ENCODE measurements around the gene IKBIP. TPM values are rescaled to one million over a fixed set of nuclear protein-coding genes. Genes with fewer than 3 reads are reported as not detected.

Gene IKBIP
- total and polyA plus RNA-seq, 9 of the 15 experiments (the other 6 are each of a cell fraction or from before 2014, with no cell fraction given): 3.3 to 19.5 (median 14.9) TPM

DNA sequence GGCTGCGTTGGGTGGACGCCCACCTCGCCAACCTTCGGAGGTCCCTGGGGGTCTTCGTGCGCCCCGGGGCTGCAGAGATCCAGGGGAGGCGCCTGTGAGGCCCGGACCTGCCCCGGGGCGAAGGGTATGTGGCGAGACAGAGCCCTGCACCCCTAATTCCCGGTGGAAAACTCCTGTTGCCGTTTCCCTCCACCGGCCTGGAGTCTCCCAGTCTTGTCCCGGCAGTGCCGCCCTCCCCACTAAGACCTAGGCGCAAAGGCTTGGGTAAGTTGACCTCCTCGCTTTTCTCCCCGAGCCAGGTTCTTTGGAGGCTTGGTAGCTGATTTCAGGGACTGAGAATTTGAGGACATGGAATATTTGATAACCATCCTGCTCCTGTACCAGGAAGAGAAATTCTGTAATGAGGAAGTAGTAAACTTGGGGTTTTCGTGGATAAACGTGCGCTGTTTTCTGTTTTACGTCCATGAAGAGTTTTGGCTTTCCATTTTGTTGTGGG is 1.0 kb upstream of the IKBIP start (continued):
- TF ChIP-seq ZNF57 (CRISPR knock-in tag; IDR thresholded peaks at IDR 0.05): no peak
- TF ChIP-seq KLF13 (tag; IDR thresholded peaks at IDR 0.05; ENCODE audit: borderline replicate concordance, low read depth): no peak
- TF ChIP-seq ZNF780A (CRISPR knock-in tag; IDR thresholded peaks at IDR 0.05): no peak
- peak; percentile 45 for TF ChIP-seq ZNF121 (CRISPR knock-in tag; conservative IDR thresholded peaks at IDR 0.05)
- TF ChIP-seq RFX1 (IDR thresholded peaks at IDR 0.05): no peak
- no peak for TF ChIP-seq ESRRA (IDR thresholded peaks at IDR 0.05; ENCODE audit: borderline replicate concordance, low read depth)
- TF ChIP-seq, protein P1, sequence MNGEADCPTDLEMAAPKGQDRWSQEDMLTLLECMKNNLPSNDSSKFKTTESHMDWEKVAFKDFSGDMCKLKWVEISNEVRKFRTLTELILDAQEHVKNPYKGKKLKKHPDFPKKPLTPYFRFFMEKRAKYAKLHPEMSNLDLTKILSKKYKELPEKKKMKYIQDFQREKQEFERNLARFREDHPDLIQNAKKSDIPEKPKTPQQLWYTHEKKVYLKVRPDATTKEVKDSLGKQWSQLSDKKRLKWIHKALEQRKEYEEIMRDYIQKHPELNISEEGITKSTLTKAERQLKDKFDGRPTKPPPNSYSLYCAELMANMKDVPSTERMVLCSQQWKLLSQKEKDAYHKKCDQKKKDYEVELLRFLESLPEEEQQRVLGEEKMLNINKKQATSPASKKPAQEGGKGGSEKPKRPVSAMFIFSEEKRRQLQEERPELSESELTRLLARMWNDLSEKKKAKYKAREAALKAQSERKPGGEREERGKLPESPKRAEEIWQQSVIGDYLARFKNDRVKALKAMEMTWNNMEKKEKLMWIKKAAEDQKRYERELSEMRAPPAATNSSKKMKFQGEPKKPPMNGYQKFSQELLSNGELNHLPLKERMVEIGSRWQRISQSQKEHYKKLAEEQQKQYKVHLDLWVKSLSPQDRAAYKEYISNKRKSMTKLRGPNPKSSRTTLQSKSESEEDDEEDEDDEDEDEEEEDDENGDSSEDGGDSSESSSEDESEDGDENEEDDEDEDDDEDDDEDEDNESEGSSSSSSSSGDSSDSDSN (IDR thresholded peaks at IDR 0.05; ENCODE audit: borderline replicate concordance in 1 of 2, low read depth in 2 of 2, low read length in 2 of 2): 0 out of 4 replicates have a peak, but pooled peaks of 1 of the 2 experiments have one; percentile 36
- TF ChIP-seq KAT7 (CRISPR knock-in tag; IDR thresholded peaks at IDR 0.05; ENCODE audit: borderline replicate concordance): peak; percentile 71; the same call in 1 of the 2 replicates
- TF ChIP-seq, protein P2, sequence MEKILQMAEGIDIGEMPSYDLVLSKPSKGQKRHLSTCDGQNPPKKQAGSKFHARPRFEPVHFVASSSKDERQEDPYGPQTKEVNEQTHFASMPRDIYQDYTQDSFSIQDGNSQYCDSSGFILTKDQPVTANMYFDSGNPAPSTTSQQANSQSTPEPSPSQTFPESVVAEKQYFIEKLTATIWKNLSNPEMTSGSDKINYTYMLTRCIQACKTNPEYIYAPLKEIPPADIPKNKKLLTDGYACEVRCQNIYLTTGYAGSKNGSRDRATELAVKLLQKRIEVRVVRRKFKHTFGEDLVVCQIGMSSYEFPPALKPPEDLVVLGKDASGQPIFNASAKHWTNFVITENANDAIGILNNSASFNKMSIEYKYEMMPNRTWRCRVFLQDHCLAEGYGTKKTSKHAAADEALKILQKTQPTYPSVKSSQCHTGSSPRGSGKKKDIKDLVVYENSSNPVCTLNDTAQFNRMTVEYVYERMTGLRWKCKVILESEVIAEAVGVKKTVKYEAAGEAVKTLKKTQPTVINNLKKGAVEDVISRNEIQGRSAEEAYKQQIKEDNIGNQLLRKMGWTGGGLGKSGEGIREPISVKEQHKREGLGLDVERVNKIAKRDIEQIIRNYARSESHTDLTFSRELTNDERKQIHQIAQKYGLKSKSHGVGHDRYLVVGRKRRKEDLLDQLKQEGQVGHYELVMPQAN (IDR thresholded peaks at IDR 0.05; ENCODE audit: borderline replicate concordance): peak; percentile 47; the same call in 1 of the 2 replicates
- TF ChIP-seq, protein P3, sequence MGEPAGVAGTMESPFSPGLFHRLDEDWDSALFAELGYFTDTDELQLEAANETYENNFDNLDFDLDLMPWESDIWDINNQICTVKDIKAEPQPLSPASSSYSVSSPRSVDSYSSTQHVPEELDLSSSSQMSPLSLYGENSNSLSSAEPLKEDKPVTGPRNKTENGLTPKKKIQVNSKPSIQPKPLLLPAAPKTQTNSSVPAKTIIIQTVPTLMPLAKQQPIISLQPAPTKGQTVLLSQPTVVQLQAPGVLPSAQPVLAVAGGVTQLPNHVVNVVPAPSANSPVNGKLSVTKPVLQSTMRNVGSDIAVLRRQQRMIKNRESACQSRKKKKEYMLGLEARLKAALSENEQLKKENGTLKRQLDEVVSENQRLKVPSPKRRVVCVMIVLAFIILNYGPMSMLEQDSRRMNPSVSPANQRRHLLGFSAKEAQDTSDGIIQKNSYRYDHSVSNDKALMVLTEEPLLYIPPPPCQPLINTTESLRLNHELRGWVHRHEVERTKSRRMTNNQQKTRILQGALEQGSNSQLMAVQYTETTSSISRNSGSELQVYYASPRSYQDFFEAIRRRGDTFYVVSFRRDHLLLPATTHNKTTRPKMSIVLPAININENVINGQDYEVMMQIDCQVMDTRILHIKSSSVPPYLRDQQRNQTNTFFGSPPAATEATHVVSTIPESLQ (CRISPR knock-in tag; IDR thresholded peaks at IDR 0.05): 0 out of 2 replicates have a peak, but pooled peaks have one; percentile 20
- TF ChIP-seq ADNP (tag; IDR thresholded peaks at IDR 0.05): no peak
- TF ChIP-seq ZFPM2 (CRISPR knock-in tag; IDR thresholded peaks at IDR 0.05): no peak
- TF ChIP-seq LCOR (CRISPR knock-in tag; IDR thresholded peaks at IDR 0.05): peak; percentile 10; the same call in 1 of the 2 replicates
- 0 out of 2 replicates have a peak, but pooled peaks have one; percentile 28 for TF ChIP-seq SMARCE1 (IDR thresholded peaks at IDR 0.05)
- TF ChIP-seq TOE1 (IDR thresholded peaks at IDR 0.05; ENCODE audit: borderline replicate concordance): 0 out of 2 replicates have a peak, but pooled peaks have one; percentile 33
- TF ChIP-seq TOE1 (CRISPR knock-in tag; IDR thresholded peaks at IDR 0.05; ENCODE audit: borderline replicate concordance, low read depth): no peak
- no peak for TF ChIP-seq RB1 (IDR thresholded peaks at IDR 0.05; ENCODE audit: low read depth)
- peak; percentile 56; the same call in 1 of the 2 replicates for TF ChIP-seq ELF2 (CRISPR knock-in tag; IDR thresholded peaks at IDR 0.05)
- TF ChIP-seq U2AF1 (optimal IDR thresholded peaks at IDR 0.05; ENCODE audit: low read depth, low read length): no peak
- TF ChIP-seq HDAC1 (IDR thresholded peaks at IDR 0.05): 0 out of 4 replicates have a peak, but pooled peaks of 1 of the 2 experiments have one; percentile 43
- TF ChIP-seq EP400 (IDR thresholded peaks at IDR 0.05): 0 out of 2 replicates have a peak, but pooled peaks have one; percentile 16
- TF ChIP-seq FOXK2 (conservative IDR thresholded peaks at IDR 0.05 in 1 of 2, IDR thresholded peaks at IDR 0.05 in 1 of 2; ENCODE audit: low read depth in 2 of 2): 0 out of 4 replicates have a peak, but pooled peaks of 1 of the 2 experiments have one; percentile 18

All from K562 (cell line).